Measurements from ENCODE around the gene ACTL9.

The ACTL9 gene

DNA sequence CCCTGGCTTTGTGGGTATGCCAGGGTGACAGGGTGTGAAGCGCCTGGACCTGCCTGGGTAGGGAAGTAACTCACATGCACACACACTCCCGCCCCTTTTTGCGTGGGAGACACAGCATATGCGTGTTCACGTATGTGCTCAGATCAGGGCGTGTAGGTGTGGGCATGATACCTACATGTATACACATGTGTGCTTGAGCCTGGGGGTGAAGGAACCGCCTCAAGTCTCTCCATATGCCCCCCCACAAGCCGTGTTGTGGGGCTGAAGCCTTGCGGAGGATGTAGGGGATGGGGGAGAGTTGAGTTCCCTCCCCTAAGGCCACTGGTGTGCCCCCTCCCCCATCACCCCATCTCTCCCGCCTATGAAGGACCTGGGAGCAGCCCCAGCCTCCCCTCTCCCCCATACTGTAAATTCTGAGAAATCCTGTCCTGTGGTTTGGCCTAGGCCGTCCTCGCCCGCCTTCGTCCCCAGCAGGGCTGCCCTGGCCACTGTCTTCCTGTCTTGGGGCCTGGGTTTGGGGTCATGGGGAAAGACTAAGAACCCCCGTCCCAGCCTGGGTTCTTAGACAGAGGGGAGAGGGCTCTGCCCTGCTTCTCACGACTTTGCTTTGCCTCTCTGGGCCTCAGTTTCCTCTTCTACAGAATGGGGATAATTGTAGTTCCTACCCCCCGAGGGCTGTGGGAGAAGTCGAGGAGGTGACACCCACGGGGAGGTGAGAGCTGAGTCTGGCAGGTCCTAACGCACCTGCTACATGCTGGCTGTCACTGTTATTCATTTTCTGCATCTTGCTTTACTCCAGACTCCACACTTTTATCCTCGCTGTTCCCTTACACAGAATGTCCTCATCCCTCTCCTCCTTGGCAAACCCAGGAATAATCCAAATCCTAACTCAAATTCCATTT lies 14.3 kb downstream of the ACTL9 start:
- FAIRE-seq: no peak

DNA sequence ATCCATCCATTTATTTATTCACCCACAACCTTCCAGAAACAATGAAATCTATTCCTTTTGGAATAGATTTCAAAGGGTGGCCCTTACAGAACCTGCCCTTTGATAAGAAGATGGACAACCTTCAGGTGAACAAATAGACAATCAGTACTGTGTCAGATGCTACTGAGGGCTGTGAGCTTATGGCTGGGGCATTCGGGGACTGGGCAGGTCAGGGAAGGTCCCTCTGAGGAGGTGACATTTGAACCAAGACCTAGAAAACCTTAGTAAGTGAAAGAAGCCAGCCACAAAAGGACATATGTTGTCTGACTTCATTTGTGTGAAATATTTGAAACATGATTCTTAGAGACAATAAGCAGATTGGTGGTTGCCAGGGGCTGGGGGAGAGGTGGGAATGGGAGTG lies 15.7 kb downstream of the ACTL9 start:
- no peak for FAIRE-seq

DNA sequence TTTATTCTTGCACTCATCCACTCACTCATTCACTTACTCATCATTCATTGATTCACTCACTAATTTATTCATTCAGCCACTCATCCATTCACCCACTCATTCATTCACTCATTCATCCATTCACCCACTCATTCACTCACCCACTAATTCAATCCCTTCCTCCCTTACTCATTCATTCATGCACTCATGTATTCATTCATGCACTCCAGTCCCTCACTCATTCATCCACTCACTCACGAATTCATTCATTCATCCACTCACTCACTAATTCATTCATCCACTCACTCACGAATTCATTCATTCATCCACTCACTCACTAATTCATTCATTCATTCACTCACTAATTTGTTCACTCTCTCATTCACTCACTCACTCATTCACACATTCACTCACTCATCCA lies 16.1 kb downstream of the ACTL9 start:
- no peak for FAIRE-seq

DNA sequence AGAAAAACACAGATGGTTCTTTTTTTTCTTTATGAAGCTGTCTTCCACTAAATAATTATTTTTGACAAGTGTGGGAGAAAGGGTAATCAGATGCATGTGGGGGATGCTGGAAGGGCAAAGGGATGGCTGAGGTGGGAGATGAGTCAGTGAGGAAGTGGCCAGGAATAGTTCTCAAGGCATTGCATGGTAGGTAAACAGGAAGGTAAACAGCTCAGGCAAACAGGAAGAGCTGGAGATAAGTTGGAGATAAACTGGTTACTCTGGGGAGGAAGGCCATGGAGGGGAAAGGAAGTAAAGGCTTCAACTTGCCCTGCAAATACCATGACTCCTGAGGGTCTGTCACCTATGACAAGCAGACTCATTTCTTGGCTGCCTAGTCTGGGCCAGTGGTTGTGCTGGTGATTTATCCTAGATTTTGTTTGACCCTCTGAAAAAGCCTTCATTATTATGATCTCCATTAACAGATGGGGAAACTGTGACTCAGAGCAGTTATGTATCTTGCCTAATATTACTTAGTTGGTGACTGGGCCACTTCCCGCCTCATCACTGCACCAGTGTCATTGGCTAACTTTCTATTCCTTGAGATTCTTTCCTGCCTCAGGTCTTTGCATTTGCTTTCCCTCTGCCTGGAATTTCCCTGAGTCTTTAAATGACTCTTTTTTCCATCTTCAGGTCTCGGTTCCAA lies 17.1 kb downstream of the ACTL9 start:
- no peak for FAIRE-seq

DNA sequence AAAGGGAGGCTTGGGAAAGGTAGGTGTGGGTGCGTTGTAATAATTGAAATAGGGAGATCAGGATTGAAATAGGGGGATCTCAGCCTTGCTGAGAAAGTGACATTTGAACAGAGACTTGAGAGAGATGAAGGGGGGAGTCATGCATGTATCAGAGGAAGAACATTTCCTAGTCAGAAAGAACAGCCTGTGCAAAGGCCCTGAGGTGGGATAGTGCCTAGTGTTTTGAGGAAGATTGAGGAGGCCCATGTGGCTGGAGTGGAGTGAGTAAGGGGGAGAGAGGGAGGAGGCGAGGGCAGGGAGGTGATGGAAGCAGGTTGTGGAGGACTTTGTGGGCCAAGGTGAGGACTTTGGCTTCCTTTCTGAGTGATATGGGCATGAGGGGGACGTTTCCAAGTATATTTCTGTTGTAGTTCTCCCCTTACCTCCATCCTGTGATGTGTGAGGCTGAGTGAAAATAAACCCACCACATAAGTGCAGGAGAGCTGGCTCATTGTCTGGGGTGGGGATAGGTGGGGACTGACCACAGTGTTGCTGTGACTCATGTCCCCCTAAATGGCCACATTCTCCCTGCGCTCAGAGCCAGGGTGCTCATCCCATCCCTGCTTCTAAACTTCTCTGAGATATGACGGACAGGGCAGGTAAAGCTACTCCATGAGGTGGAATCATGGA lies 17.8 kb downstream of the ACTL9 start:
- no peak for FAIRE-seq

DNA sequence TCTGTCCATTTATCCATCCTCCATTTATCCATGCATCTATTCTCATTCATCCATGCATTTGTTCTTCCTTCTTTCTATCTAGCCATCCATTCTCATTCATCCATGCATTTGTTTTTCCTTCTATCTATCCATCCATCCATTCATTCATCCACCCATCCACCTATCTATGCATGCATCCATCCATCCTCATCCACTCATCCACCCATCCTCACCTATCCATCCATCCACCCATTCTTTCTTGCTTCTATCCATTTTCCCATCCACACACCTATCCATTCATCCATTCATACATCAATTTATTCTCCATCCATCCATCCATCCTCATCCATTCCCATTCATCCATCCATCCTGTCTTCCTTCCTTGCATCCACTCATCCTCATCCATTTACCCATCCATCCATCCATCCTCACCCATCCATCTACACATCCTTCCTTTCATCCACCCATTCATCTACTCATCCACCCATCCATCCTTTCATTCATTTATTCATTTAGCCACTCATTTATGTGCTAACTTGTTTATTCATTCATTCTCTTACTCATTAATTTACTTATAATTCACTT lies 20.3 kb downstream of the ACTL9 start:
- no peak for FAIRE-seq

DNA sequence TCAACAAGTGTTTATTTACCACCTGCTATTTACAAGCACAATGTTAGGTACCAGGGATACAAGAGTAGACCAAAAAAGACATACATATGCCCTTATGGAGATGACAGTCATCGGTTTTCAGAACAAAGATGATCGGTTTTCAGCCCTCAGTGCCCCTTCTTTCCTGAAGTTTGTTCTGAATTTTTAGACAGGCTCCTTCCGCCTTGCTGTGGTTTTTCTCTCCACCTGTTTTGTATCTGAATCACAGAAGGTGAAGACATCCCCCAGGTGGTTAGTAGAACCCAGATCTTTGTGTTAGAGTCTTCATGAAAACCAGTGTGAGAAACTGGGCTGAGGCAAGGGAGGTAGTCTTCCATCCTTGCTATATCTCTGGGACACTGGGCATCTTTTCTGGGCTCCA lies 23.5 kb downstream of the ACTL9 start:
- FAIRE-seq: no peak

DNA sequence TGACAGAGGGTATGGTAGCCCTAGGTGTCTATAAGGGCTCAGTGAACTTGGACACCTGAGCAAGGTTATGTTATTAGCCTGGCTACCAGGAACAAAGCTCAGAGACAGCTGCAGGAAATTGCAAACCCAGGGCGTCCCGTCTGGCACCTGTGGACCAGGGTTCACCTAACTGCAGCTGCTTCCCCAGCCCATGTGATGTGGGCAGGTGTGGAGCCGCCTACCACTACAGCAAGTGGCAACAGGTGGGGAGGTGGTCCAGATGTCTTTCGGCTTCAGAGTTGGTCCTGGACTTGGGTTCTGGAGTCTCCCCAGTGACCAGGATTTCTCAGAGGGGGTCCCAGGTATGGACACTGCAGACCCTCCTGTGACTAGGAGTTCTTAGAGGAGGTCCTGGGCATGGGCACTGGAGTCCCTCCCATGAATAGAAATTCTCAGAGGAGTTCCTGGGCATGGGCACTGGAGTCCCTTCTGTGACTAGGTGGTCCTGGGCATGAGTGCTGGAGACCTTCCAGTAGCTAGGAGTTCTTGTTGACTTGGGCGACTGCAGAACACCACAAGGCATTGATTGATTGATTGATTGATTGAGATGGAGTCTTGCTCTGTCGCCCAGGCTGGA lies 25.2 kb downstream of the ACTL9 start:
- FAIRE-seq: no peak

DNA sequence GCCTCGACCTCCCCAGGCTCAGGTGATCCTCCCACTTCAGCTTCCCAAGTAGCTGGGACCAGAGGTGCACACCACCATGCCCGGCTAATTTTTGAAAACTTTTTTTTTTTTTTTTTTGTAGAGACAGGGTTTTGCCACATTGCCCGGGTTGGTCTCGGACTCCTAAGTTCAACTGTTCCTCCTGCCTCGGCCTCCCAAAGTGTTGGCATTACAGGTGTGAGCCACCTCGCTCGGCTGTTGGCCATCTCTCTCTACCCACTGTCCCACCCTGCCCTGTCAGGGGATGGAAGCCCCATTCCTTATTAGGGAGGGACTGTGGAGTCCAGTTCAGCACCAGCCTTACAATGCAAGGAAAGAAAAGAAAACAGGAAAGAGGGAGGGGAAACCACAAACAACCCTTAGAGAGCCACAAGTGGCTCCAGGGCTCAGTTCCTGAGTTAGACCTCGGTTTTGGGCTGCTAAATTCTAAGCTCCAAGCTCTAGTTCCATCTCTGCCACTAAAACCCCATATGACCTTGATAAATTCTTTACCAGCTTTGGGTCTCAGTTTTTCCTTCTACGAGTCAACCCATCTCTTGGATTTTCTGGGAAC lies 31.7 kb downstream of the ACTL9 start:
- no peak for FAIRE-seq

DNA sequence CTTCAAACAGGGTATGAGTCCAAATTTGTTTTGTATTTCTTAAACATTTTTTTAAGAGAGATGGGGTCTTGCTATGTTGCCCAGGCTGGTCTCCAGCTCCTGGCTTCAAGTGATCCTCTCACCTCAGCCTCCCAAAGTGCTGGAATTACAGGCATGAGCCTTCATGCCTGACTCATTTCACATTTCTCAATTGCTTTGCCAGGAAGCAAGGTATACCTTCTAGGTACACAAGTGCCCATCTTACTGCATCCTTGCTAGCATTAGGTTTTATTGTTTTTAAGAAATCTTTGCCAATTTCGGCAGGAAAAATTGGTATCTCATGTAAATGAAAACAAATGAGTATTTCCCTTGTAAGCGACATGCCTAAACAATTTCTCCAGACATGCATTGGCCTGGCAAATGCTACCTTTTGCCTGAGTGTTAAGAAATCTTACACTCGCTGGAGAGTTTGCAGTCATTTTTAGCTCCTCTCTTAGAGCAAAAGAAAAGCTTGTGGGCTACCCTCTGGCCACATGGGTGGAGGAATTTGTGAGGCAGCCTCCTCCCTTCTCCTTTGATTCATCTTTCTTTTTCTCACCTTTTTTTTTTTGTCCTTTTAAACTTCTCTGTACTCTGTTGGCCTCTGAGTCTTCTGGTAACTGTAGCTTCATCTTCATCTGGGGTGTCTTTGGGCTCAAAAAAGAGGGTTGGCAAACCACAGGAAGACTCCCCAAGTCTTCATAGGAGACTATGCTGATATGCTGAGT lies 33.0 kb downstream of the ACTL9 start:
- no peak for FAIRE-seq

DNA sequence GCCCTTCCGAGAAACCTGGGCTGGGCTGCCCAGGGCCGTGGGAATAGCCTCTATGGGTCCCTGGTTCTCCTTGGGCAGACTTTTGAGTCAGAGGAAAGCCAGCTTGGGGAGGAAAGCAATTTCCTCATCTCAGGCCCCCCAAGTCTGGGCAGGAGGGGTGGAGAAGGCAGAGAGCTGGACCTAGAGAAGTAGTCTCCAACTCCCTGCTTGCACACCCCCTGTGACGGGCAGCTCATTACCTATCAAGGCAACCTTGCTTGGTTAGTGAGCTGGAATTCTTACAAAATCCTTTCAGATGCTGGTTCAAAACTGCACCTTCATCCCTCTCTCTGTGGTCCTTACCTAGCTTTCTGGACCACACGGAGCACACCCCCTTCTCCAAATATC lies 33.9 kb downstream of the ACTL9 start:
- no peak for FAIRE-seq

DNA sequence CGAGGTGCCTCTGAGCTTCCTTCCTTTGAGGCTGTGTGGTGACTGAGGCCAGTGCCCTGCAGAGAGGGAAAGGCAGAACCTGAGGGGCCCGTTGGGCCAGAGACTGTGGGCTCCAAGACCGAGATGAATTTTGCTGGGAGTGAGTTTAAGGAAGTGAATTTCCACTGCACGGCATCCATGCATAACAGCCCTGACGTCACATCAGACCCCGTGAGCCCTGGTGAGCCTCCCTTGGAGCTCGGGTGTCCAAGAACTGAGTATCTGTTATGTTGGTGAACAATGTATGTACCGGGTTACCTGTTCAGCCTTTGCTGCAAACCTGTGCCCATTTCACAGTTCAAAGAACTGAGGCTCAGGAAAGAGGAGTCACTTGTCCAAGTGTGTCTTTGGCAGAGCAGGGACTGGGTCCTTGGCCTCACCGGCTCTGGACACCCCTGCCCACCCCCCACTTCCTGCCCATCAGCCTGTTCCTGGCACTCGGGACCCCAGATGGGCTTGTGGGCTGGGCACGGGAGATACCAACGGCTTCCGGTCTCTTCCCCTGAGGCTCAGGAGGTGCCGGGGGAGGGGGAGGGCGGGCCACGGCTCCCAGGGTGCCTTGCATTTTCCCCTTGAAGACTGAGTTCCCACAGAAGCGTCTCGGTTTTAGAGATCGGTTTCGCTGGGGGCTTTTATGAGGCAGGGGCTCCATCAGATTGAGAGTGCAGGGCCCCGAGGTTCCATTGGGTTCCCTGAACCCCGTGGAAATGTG lies 34.5 kb downstream of the ACTL9 start:
- FAIRE-seq: no peak

DNA sequence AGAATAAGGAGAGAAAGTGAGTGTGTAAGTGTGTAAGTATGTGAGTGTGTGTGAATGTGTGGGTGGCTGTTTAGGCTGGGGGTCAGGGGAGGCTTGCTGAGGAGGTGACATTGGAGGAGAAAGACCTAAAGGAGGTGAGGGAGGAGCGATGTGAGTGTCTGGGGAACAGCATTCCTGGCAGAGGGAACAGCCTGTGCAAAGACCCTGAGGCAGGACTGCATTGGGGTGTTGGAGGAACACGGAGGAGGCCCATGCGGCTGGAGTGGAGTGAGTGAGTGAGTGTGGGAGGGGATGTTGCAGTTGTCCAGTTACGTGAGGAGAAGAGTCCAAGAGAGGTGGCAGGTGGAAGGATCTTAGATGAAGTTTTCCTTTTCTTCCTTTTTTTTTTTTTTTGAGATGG lies 36.3 kb downstream of the ACTL9 start:
- no peak for FAIRE-seq

DNA sequence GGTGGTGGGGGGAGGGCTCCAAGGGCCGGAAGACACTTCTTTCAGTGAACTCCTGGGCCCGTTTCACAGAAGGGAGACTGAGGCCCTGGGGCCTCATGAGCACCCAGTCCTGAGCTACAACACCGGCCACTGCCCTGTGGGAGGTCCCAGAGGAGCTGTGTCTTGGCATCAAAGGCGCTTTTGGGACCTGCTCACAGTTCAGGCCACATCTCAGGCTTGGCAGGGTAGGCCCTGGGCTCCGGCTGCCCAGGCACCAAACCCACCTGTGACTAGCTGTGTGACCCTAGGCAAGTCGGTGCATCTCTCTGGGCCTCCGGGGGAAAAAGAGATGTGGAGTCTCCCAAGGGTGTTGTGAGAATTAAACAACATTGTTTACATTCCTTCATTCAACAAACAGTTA lies 38.7 kb downstream of the ACTL9 start:
- FAIRE-seq: no peak

DNA sequence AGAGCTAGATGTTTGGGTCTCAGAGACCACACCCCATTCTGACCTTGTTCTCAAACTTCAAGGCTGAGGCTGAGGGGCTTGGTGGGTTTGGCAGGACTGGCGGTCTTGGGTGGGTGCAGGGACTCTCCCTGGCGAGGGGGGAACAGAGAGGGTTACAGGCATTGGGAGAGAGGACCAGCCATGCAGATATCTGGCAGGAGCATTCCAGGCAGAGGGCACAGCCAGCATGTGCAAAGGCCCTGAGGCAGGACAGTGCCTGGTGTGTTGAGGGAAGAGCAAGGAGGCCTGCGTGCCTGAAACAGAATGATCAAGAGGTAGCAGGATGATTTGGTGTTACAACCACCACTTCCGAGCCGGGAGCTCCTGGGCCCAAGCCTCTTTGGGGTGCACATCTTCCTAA lies 40.7 kb downstream of the ACTL9 start:
- no peak for FAIRE-seq

DNA sequence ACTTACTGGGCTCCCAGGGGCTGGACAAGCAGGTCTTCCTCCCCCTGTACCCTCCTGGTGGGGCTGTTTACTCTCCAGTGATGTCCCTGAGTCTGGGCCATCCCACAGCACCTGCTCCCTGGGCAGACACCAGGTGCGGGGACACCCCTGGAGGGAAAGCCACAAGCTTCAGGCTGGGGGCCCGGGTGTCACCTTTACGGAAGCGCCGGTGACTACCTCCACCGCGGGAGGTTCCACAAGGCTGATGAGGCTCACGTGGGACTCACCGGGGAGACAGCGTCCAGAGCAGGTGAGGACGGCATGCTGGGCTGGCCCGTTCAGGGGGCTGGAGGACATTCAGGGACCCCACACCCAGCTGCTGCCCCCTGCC lies 43.3 kb downstream of the ACTL9 start:
- FAIRE-seq: no peak

DNA sequence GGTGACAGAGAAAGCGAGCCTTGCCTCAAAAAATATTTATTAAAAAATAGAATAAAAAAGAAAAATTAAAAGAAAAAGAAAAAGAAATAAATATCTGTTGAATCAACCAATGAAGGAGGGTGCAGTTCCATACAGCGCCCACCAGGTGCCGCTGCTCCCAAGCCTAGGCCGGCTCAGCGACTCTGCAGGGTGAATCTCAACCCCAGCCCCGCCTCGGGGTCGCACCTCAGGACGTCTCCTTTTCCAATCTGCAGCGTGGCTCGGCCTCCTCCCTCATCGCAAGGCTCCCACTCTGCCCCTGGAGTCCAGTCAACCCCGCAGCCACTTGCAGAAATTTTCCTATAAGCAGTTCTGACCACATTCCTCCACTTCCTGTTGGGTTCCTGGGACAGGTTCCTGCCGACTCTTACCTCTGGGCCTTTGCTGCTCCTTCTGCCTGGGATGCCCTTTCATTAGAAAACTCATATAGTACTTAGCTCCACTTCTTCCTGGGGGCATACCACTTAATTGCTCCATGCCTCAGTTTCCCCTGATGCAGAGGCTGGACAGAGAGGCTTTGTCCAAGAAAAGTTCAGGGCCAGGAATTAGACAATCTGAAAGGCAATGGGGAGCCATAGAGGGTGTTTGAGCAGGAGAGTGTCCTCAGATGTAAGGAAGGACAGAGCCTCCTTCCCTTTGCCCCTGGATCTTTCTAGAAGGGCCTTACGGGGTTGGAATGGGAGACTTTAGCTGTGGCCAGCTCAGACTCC lies 43.8 kb downstream of the ACTL9 start:
- no peak for FAIRE-seq

DNA sequence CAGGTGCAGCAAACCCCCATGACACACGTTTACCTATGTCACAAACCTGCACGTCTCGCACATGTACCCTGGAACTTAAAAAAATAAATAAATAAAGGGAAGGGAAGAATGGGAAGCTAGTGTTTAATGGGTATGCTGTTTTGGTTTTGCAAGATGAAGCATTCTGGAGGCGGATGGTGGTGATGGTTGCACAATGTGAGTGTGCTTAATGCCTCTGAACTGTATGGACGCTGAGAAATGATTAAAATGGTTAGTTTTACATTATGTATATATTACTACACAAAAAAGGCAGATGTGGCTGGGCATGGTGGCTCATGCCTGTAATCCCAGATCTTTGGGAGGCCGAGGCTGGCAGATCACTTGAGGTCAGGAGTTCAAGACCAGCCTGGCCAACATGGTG lies 50.4 kb downstream of the ACTL9 start:
- FAIRE-seq: no peak
